ENCODE results near the gene HSPG2. TPM values are rescaled to one million over a fixed set of nuclear protein-coding genes. Genes with fewer than 3 reads are reported as not detected.
"Not testable (repeated sequence)": the region's sequence is repeated elsewhere in the genome, so short reads cannot be mapped to it uniquely, and the experiment has no call there.

Gene HSPG2
- total RNA-seq, 1 experiment from 2014 or later, result 70.4 TPM

GRCh38 chr1:21804536-21804935 is 132.6 kb downstream of the HSPG2 start:
- Histone ChIP-seq H3K27me3 (no peaks in the 10 kb centered on the region), H3K36me3 (no peaks in the 10 kb centered on the region)

GRCh38 chr1:21801100-21801499 is 136.0 kb downstream of the HSPG2 start:
- no peak for DNase-seq
- Histone ChIP-seq H3K9me3 (no peaks in the 10 kb centered on the region), H3K4me3 (no peak overlapping the region), H3K36me3 (no peaks in the 10 kb centered on the region), H3K27me3 (no peaks in the 10 kb centered on the region)

More at GRCh38 chr1:21804536-21804935, 132.6 kb downstream of the HSPG2 start:
- no peak for DNase-seq
- Histone ChIP-seq H3K9me3 (no peaks in the 10 kb centered on the region), H3K4me3 (no peak overlapping the region)

DNA sequence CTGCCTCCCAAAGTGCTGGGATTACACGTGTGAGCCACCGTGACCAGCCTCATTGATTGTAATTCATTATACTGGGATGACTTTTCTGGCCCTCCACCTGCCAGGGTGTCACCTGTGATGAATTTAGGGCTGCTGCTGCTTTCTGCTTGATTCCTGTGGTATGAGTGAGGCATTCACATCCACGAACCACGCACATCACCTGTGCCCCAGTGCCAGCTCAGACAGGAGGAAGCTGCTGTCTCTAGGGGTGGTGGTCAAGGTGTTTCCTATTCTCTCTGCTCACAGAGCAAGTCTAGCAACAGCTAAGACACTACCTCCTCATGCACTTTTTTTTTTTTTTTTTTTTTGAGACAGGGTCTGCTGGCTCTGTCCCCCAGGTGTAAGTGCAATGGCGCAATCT is 137.4 kb downstream of the HSPG2 start:
- no peak for DNase-seq
- H3K27me3 ChIP-seq, result no peaks in the 10 kb centered on the region

GRCh38 chr1:21795075-21795474 is 142.0 kb downstream of the HSPG2 start:
- H3K9me3 ChIP-seq, result 0 out of 2 replicates have a peak, but pooled peaks cover 3% of the 10 kb centered on the region
- DNase-seq, result no peak
- H3K36me3 ChIP-seq, result no peaks in the 10 kb centered on the region
- no peaks in the 10 kb centered on the region for H3K27me3 ChIP-seq
- no peak overlapping the region for H3K4me3 ChIP-seq

More for the DNA sequence above, 137.4 kb downstream of the HSPG2 start:
- Histone ChIP-seq H3K36me3 (no peaks in the 10 kb centered on the region), H3K4me3 (no peak overlapping the region), H3K9me3 (0 out of 2 replicates have a peak, but pooled peaks cover 3% of the 10 kb centered on the region)

DNA sequence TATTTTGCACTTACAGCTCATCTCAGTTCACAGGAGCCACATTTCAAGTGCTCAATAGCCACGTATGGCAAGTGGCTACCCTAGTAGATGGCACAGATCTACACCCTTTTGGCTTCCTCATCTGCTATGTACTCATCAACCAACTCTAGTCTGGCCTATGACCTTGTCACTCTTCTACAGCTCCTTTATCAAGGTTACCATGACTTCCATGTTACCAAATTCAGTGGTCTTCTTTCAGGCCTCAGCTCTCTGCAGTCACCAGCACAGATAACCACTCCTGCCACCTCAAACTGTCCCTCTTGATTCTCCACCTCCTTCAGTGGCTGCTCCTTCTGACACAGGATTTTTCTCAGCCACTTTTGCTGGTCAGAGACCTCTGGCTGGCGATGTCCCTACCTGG is 142.5 kb downstream of the HSPG2 start:
- DNase-seq, result no peak
- H3K4me3 ChIP-seq, result no peak overlapping the region
- H3K9me3 ChIP-seq, result 0 out of 2 replicates have a peak, but pooled peaks cover 3% of the 10 kb centered on the region
- H3K27me3 ChIP-seq, result no peaks in the 10 kb centered on the region
- H3K36me3 ChIP-seq, result no peaks in the 10 kb centered on the region

- no peak for DNase-seq
- H3K9me3 ChIP-seq, result 0 out of 2 replicates have a peak, but pooled peaks cover 3% of the 10 kb centered on the region
- H3K4me3 ChIP-seq, result no peak overlapping the region
- no peaks in the 10 kb centered on the region for H3K27me3 ChIP-seq
- no peaks in the 10 kb centered on the region for H3K36me3 ChIP-seq
These were observed 144.0 kb downstream of the HSPG2 start for GRCh38 chr1:21793104-21793503.

DNA sequence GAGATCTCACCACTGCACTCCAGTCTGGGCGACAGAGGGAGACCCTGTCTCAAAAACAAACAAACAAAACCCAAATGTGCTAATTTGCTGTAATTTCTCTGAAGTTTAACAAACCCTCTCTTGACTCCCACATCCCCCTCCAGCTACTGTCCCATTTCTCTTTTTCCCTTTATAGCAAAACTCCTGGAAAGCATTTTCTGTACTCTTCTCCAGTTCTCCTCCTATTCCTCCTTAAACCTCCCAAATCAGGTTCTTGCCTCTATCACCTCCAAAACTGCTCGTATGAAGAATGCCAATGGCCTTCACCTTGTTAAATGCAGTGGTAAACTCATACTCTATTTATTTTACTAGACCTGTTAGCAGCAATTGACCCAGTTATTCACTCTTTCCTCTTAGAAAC is 150.5 kb downstream of the HSPG2 start:
- H3K4me3 ChIP-seq, result no peak overlapping the region
- no peak for DNase-seq

DNA sequence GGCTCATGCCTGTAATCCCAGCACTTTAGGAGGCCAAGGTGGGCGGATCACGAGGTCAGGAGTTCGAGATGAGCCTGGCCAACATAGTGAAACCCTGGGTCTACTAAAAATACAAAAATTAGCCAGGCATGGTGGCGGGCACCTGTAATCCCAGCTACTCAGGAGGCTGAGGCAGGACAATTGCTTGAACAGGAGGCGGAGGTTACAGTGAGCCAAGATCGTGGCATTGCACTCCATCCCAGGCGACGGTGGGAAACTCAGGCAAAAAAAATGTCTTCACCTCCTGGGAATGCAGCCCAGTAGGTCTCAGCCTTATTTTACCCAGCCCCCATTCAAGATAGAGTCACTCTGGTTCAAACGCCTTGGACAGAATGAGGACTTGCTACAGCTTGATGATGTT is 151.3 kb downstream of the HSPG2 start:
- H3K36me3 ChIP-seq, H3K4me3 ChIP-seq, H3K27me3 ChIP-seq, H3K9me3 ChIP-seq, DNase-seq: not testable (repeated sequence)

More for the DNA sequence above, 150.5 kb downstream of the HSPG2 start:
- Histone ChIP-seq H3K9me3 (no peaks in the 10 kb centered on the region), H3K36me3 (no peaks in the 10 kb centered on the region), H3K27me3 (no peaks in the 10 kb centered on the region)

- H3K4me3 ChIP-seq, result peak overlapping the region; percentile 91
- no peaks in the 10 kb centered on the region for H3K27me3 ChIP-seq
- no peaks in the 10 kb centered on the region for H3K36me3 ChIP-seq
- no peaks in the 10 kb centered on the region for H3K9me3 ChIP-seq
- peak; percentile 98 for DNase-seq
These were observed 153.2 kb downstream of the HSPG2 start for GRCh38 chr1:21783679-21784603.

- H3K27me3 ChIP-seq, result no peaks in the 10 kb centered on the region
These were observed 154.0 kb downstream of the HSPG2 start, which contains the start of gene USP48 for GRCh38 chr1:21782868-21783678. Gene USP48, minus strand, starts transcription at chr1:21783149. Its CDS starts 192 bp downstream, at chr1:21782957.

GRCh38 chr1:21782349-21782867 is 154.7 kb downstream of the HSPG2 start:
- DNase-seq, result no peak
- Histone ChIP-seq H3K4me3 (peak overlapping the region; percentile 91), H3K9me3 (no peaks in the 10 kb centered on the region), H3K36me3 (no peaks in the 10 kb centered on the region), H3K27me3 (no peaks in the 10 kb centered on the region)

More at GRCh38 chr1:21782868-21783678, 154.0 kb downstream of the HSPG2 start, which contains the start of gene USP48:
- Histone ChIP-seq H3K36me3 (no peaks in the 10 kb centered on the region), H3K9me3 (no peaks in the 10 kb centered on the region), H3K4me3 (peak within 1 kb of the TSS; percentile 91)
- peak; percentile 96 for DNase-seq

DNA sequence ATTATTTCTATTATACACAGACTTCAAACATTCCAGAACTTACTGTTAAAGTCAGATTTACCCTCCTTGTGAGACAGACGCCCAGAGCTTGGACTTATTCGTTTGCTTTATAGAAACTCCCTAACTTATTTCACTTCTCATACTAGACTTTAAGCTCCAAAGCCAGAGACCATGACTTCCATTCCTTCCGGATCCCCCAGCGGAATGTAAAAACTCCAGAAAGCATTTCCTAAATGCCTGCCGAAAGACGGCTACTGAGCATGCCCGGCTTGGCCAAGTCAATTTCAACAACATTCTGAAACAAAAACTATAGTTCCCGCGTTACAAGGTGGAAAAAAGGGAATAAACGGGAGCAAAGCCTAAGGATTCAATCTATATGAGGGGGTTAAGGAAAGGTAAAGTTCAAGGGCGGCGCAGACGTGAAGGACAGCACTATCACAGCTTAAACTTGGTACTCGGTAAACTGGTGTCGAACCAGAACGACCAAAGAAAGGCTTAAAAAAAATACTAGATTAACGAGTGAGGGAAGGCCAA is 155.2 kb downstream of the HSPG2 start:
- H3K36me3 ChIP-seq, result no peaks in the 10 kb centered on the region
- peak; percentile 12 for DNase-seq
- no peaks in the 10 kb centered on the region for H3K27me3 ChIP-seq
- no peaks in the 10 kb centered on the region for H3K9me3 ChIP-seq
- H3K4me3 ChIP-seq, result peak overlapping the region; percentile 91

DNA sequence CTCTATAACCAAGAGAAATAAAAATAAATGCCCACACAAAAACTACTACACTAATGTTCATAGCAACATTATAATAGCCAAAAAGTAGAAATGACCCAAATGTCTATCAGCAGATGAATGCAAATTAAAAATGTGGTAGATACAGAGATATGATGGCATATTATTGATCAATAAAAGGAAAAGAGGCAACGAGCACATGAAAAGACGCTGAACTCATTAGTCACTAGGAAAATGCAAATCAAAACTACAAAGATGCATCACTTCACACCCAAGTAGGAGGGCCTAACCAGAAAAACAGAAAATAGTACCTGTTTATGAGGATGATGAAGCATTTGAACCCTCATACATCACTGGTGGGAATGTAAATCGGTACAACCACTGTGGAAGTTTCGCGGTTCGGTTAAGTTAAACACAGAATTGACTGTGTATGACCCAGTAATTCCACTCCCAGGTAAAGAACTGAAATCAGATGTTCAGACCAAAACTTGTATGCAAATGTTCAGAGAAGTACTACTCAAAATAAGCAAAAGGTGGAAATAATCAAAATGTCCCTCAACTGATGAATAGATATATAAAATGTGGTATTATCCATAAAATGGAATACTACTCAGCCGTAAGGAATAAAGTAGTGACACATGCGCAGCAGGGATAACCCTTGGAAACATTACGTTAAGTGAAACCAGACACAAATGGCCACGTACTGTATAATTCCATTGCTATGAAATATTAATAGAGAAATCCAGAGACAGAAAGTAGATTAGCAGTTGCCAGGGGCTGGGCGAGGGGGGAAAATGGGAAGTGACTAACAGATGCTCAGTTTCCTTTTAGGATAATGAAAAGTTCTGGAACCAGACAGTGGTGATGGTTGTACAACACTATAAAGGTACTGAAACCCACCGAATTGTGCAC is 157.2 kb downstream of the HSPG2 start:
- H3K36me3 ChIP-seq, result no peaks in the 10 kb centered on the region; the same call in 1 of the 2 replicates
- no peak overlapping the region for H3K4me3 ChIP-seq
- H3K27me3 ChIP-seq, result no peaks in the 10 kb centered on the region
- H3K9me3 ChIP-seq, result no peaks in the 10 kb centered on the region
- DNase-seq, result no peak

DNA sequence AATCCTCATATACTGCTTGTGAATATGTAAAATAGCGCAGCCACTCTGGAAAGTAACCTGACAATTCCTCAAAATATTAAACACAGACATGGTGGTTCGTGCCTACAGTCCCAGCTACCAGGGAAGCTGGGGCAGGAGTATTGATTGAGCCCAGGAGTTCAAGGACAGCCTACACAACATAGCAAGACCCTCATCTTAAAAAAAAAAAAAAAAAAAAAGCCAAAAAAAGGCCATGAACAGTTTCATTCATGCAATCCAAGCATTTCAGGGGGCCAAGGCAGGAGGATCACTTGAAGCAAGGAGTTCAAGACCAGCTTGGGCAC is 158.7 kb downstream of the HSPG2 start:
- Histone ChIP-seq H3K36me3 (no peaks in the 10 kb centered on the region; the same call in 1 of the 2 replicates), H3K27me3 (no peaks in the 10 kb centered on the region), H3K9me3 (no peaks in the 10 kb centered on the region), H3K4me3 (no peak overlapping the region)
- DNase-seq, result no peak

DNA sequence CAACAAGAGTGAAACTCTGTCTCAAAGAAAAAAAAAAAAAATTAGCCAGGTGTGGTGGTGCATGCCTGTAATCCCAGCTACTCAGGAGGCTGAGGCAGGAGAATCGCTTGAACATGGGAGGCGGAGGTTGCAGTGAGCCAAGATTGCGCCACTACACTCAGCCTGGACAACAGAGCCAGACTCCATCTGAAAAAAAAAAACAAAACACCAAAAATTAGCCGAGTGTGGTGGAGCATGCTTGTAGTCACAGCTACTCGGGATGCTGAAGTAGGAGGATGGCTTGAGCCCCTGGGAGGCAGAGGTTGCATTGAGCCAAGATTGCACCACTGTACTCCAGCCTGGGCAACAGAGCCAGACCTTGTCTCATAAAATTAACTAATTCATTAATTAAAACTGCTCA is 160.2 kb downstream of the HSPG2 start:
- DNase-seq, H3K9me3 ChIP-seq, H3K4me3 ChIP-seq, H3K27me3 ChIP-seq, H3K36me3 ChIP-seq: not testable (repeated sequence)
